ENCODE data around the gene RGL2. TPM values are rescaled to one million over a fixed set of nuclear protein-coding genes. Genes with fewer than 3 reads are reported as not detected.

RGL2 gene
- total and polyA plus RNA-seq, 2 of the 13 experiments (the other 11 are each of a cell fraction or from before 2014, with no cell fraction given), result 22.9 to 47.4 TPM

GRCh38 chr6:33288921-33289783 is 9.6 kb downstream of the RGL2 start, which contains the start of the genes PFDN6 and WDR46 (continued):
- 0 out of 2 replicates have a peak, but pooled peaks have one; percentile 63 for TF ChIP-seq NR1H2 (CRISPR knock-in tag; IDR thresholded peaks at IDR 0.05; ENCODE audit: borderline replicate concordance, low read depth)
- peak; percentile 93 for TF ChIP-seq ZHX2 (IDR thresholded peaks at IDR 0.05; ENCODE audit: low read depth)
- no peak for TF ChIP-seq ZHX2 (CRISPR knock-in tag; IDR thresholded peaks at IDR 0.05; ENCODE audit: borderline replicate concordance)
- TF ChIP-seq RFXAP (CRISPR knock-in tag; IDR thresholded peaks at IDR 0.05; ENCODE audit: borderline replicate concordance), result 0 out of 2 replicates have a peak, but pooled peaks have one; percentile 25
- peak; percentile 67; the same call in 1 of the 2 replicates for TF ChIP-seq KMT2B (CRISPR knock-in tag; IDR thresholded peaks at IDR 0.05)
- TF ChIP-seq ZFP62 (CRISPR knock-in tag; IDR thresholded peaks at IDR 0.05), result no peak
- TF ChIP-seq NFE2L2 (IDR thresholded peaks at IDR 0.05; ENCODE audit: low read length), result no peak
- no peak; the same call in 1 of the 2 replicates for TF ChIP-seq ZNF746 (CRISPR knock-in tag; IDR thresholded peaks at IDR 0.05)
- no peak; the same call in 1 of the 2 replicates for TF ChIP-seq ZC3H13 (CRISPR knock-in tag; IDR thresholded peaks at IDR 0.05)
- TF ChIP-seq ZMYM4 (CRISPR knock-in tag; IDR thresholded peaks at IDR 0.05), result peak; percentile 9; the same call in 1 of the 2 replicates
- no peak for TF ChIP-seq MTA3 (CRISPR knock-in tag; IDR thresholded peaks at IDR 0.05)
- TF ChIP-seq ZNF234 (CRISPR knock-in tag; conservative IDR thresholded peaks at IDR 0.05), result no peak
- no peak for TF ChIP-seq ZNF382 (CRISPR knock-in tag; IDR thresholded peaks at IDR 0.05; ENCODE audit: borderline replicate concordance)
- no peak for TF ChIP-seq ZBTB14 (CRISPR knock-in tag; IDR thresholded peaks at IDR 0.05)
- no peak for TF ChIP-seq CBFB (CRISPR knock-in tag; IDR thresholded peaks at IDR 0.05)
- no peak for TF ChIP-seq NPAS2 (CRISPR knock-in tag; IDR thresholded peaks at IDR 0.05; ENCODE audit: borderline replicate concordance)
- TF ChIP-seq ZHX1 (CRISPR knock-in tag; IDR thresholded peaks at IDR 0.05; ENCODE audit: low read depth), result no peak
- no peak for TF ChIP-seq SNAI1 (CRISPR knock-in tag; IDR thresholded peaks at IDR 0.05; ENCODE audit: borderline replicate concordance)
- no peak; the same call in 1 of the 2 replicates for TF ChIP-seq TARDBP (CRISPR knock-in tag; IDR thresholded peaks at IDR 0.05)
- TF ChIP-seq MBD4 (IDR thresholded peaks at IDR 0.05; ENCODE audit: borderline replicate concordance, low read length), result no peak

Data from HepG2 (cell line).